H1 (cell line): ENCODE results near the gene CUX1. TPM values are rescaled to one million over a fixed set of nuclear protein-coding genes. Genes with fewer than 3 reads are reported as not detected.

Source experiments
- CTCF ChIA-PET: fragments of 300-600 bp; sonication (Branson Sonifier 250); formaldehyde crosslinking; loops from one replicate; lab custom pipeline; 2021; ENCODE audit not compliant: partially characterized antibody; lab: Charles Lee
- POLR2A ChIA-PET: fragments of 300-600 bp; sonication (Branson Sonifier 250); formaldehyde crosslinking; loops from one replicate; lab custom pipeline; 2021; ENCODE audit warnings: inconsistent platforms; ENCODE audit not compliant: partially characterized antibody; lab: Charles Lee
- DNase-seq, 2 experiments: peaks; one replicate each; pipeline versions ENCODE4 v3.0.0 to v3.0.0-alpha.2; 2010 to 2022; ENCODE audit warnings: low spot score in 2 of 2, low read depth in 1 of 2, mixed read lengths in 1 of 2
- FAIRE-seq: peaks from 2 replicates; lab custom pipeline; 2011; peaks lifted over from hg19 to GRCh38; lab: Jason Lieb, UNC
- H2AFZ ChIP-seq: 2 replicates; pipeline ENCODE4 v1.8.1; 2012; ENCODE audit warnings: low read length, inconsistent platforms
- H2AK5ac ChIP-seq: 2 replicates; pipeline ENCODE4 v1.6.1; 2013; ENCODE audit warnings: low read depth, low read length
- H2BK120ac ChIP-seq: replicated peaks from 2 replicates; pipeline ENCODE3; 2013; ENCODE audit warnings: low read depth, low read length, inconsistent platforms
- H2BK12ac ChIP-seq: 2 replicates; pipeline ENCODE4 v1.6.1; 2013; ENCODE audit warnings: low read depth, low read length
- H2BK15ac ChIP-seq: 2 replicates; pipeline ENCODE4 v1.6.1; 2013; ENCODE audit warnings: low read length
- H2BK20ac ChIP-seq: 2 replicates; pipeline ENCODE4 v1.6.1; 2013; ENCODE audit warnings: low read length
- H2BK5ac ChIP-seq: 2 replicates; pipeline ENCODE4 v1.6.1; 2013; ENCODE audit warnings: low read depth, low read length
- H3K14ac ChIP-seq: 2 replicates; pipeline ENCODE4 v1.6.1; 2013; ENCODE audit warnings: inconsistent platforms; ENCODE audit not compliant: insufficient read length
- H3K18ac ChIP-seq: 2 replicates; pipeline ENCODE4 v1.6.1; 2013; ENCODE audit warnings: low read length; ENCODE audit errors: extremely low read depth
- H3K23ac ChIP-seq: 2 replicates; pipeline ENCODE4 v1.6.1; 2013; ENCODE audit warnings: inconsistent platforms; ENCODE audit not compliant: insufficient read length
- H3K23me2 ChIP-seq: 2 replicates; pipeline ENCODE4 v1.6.1; 2013; ENCODE audit warnings: low read depth, low read length
- H3K27ac ChIP-seq: 2 replicates; pipeline ENCODE4 v1.6.1; 2011; ENCODE audit warnings: low read depth, low read length, inconsistent platforms
- H3K27me3 ChIP-seq, 4 experiments: replicated peaks in 1 of 4; 1 replicate in 1 of 4; 2 replicates in 3 of 4; pipeline versions ENCODE4 v1.6.1 to v1.8.1; 2011 to 2013; ENCODE audit warnings: low read length in 3 of 4, mild to moderate bottlenecking in 3 of 4, inconsistent platforms in 2 of 4, mixed read lengths in 2 of 4, moderate library complexity in 1 of 4; ENCODE audit not compliant: control insufficient read depth in 3 of 4, insufficient read depth in 3 of 4; ENCODE audit errors: extremely low read depth in 1 of 4
- H3K36me3 ChIP-seq, 4 experiments: 2 replicates each; pipeline versions ENCODE4 v1.6.1 to v1.8.1; 2011 to 2013; ENCODE audit warnings: mild to moderate bottlenecking in 4 of 4, low read length in 3 of 4, moderate library complexity in 2 of 4, control low read depth in 1 of 4, inconsistent platforms in 1 of 4; ENCODE audit not compliant: insufficient read depth in 4 of 4, control insufficient read depth in 2 of 4
- H3K4ac ChIP-seq: replicated peaks from 2 replicates; pipeline ENCODE3; 2013; ENCODE audit warnings: low read length, low read depth, mixed read lengths, inconsistent platforms; ENCODE audit not compliant: insufficient read length
- H3K4me1 ChIP-seq, 4 experiments: replicated peaks in 1 of 4; 1 replicate in 1 of 4; 2 replicates in 3 of 4; pipeline versions ENCODE4 v1.6.1 to v1.8.1; 2011 to 2013; ENCODE audit warnings: low read length in 3 of 4, inconsistent platforms in 2 of 4, mixed read lengths in 1 of 4; ENCODE audit not compliant: insufficient read depth in 4 of 4, control insufficient read depth in 3 of 4
- H3K4me2 ChIP-seq, 2 experiments: 2 replicates each; pipeline versions ENCODE4 v1.6.1 to v1.8.1; 2011 to 2013; ENCODE audit warnings: low read depth in 2 of 2, low read length in 2 of 2, control low read depth in 1 of 2, inconsistent platforms in 1 of 2, mild to moderate bottlenecking in 1 of 2; ENCODE audit not compliant: insufficient read depth in 1 of 2
- H3K4me3 ChIP-seq, 4 experiments: fragments of 200-600, 300-600 bp in 1 of 4; sonication (generic), shearing (Covaris generic), sonication (Bioruptor Twin) in 1 of 4; 2 replicates each; pipeline versions ENCODE4 v1.5.1 to v1.8.1; 2011 to 2016; ENCODE audit warnings: low read length in 4 of 4, low read depth in 3 of 4, control low read depth in 2 of 4, inconsistent platforms in 2 of 4, mild to moderate bottlenecking in 2 of 4, mixed read lengths in 1 of 4, moderate library complexity in 1 of 4; ENCODE audit not compliant: insufficient read depth in 2 of 4; ENCODE audit errors: extremely low read depth in 1 of 4
- H3K56ac ChIP-seq: replicated peaks from 2 replicates; pipeline ENCODE3; 2013; ENCODE audit warnings: low read depth, mild to moderate bottlenecking, mixed read lengths, low read length, inconsistent platforms; ENCODE audit not compliant: insufficient read length
- H3K79me1 ChIP-seq: 2 replicates; pipeline ENCODE4 v1.6.1; 2013; ENCODE audit warnings: low read depth, low read length, control low read depth
- H3K79me2 ChIP-seq, 2 experiments: 2 replicates each; pipeline versions ENCODE4 v1.6.1 to v1.8.1; 2012 to 2013; ENCODE audit warnings: low read length in 2 of 2, mild to moderate bottlenecking in 2 of 2, inconsistent platforms in 1 of 2; ENCODE audit not compliant: insufficient read depth in 2 of 2, control insufficient read depth in 1 of 2
- H3K9ac ChIP-seq, 4 experiments: replicated peaks in 1 of 4; 1 replicate in 1 of 4; 2 replicates in 3 of 4; pipeline versions ENCODE4 v1.6.1 to v1.8.1; 2011 to 2013; ENCODE audit warnings: low read depth in 3 of 4, low read length in 3 of 4, control low read depth in 2 of 4, mild to moderate bottlenecking in 2 of 4, moderate library complexity in 2 of 4, inconsistent platforms in 1 of 4; ENCODE audit errors: extremely low read depth in 1 of 4
- H3K9me3 ChIP-seq, 2 experiments: 2 replicates each; pipeline versions ENCODE4 v1.6.1 to v1.8.1; 2012 to 2013; ENCODE audit warnings: mild to moderate bottlenecking in 2 of 2, moderate library complexity in 2 of 2, control low read depth in 1 of 2, inconsistent platforms in 1 of 2, low read depth in 1 of 2, low read length in 1 of 2, mixed read lengths in 1 of 2; ENCODE audit not compliant: insufficient read depth in 2 of 2
- H4K20me1 ChIP-seq, 2 experiments: replicated peaks in 1 of 2; 2 replicates each; pipeline versions ENCODE3 to v1.8.1; 2011 to 2013; ENCODE audit warnings: inconsistent platforms in 2 of 2, low read length in 2 of 2, mild to moderate bottlenecking in 1 of 2; ENCODE audit not compliant: insufficient read depth in 2 of 2, control insufficient read depth in 1 of 2
- H4K5ac ChIP-seq: 2 replicates; pipeline ENCODE4 v1.6.1; 2013; ENCODE audit warnings: low read length, low read depth, mixed read lengths, inconsistent platforms; ENCODE audit not compliant: insufficient read length
- H4K8ac ChIP-seq: 2 replicates; pipeline ENCODE4 v1.8.0; 2013; ENCODE audit warnings: mild to moderate bottlenecking, moderate library complexity, low read length, inconsistent platforms; ENCODE audit not compliant: insufficient read depth; ENCODE audit errors: extremely low read depth
- H4K91ac ChIP-seq: replicated peaks from 2 replicates; pipeline ENCODE3; 2013; ENCODE audit warnings: low read length, mixed read lengths, inconsistent platforms; ENCODE audit not compliant: insufficient read length
- BCL11A ChIP-seq, 2 experiments: IDR thresholded peaks; one replicate each; pipeline ENCODE4 v1.6.1; 2011; ENCODE audit warnings: low read depth in 2 of 2, low read length in 2 of 2, mild to moderate bottlenecking in 2 of 2
- BRCA1 ChIP-seq: IDR thresholded peaks from 2 replicates; pipeline ENCODE4 v1.6.1; 2012; ENCODE audit warnings: low read depth, low read length, improper control_type of control experiment
- CEBPB ChIP-seq: IDR thresholded peaks from 2 replicates; pipeline ENCODE4 v1.6.1; 2012; ENCODE audit warnings: low read depth, low read length
- CHD2 ChIP-seq: IDR thresholded peaks from 2 replicates; pipeline ENCODE4 v1.6.1; 2012; ENCODE audit warnings: low read length, improper control_type of control experiment
- CTBP2 ChIP-seq: IDR thresholded peaks from 2 replicates; pipeline ENCODE4 v1.7.0; 2011; ENCODE audit warnings: borderline replicate concordance, mild to moderate bottlenecking, moderate library complexity, mixed read lengths, low read length; ENCODE audit not compliant: insufficient read depth, insufficient read length
- EP300 ChIP-seq, 2 experiments: IDR thresholded peaks; 1 replicate in 1 of 2; 2 replicates in 1 of 2; pipeline ENCODE4 v1.6.1; 2011 to 2012; ENCODE audit warnings: low read depth in 2 of 2, low read length in 2 of 2, mild to moderate bottlenecking in 2 of 2, borderline replicate concordance in 1 of 2, inconsistent platforms in 1 of 2, moderate library complexity in 1 of 2
- RBBP5 ChIP-seq: IDR thresholded peaks from 2 replicates; pipeline ENCODE4 v1.7.1; 2012; ENCODE audit warnings: low read depth, mild to moderate bottlenecking, inconsistent platforms, low read length, moderate library complexity, borderline replicate concordance
- SAP30 ChIP-seq: fragments of 300-600 bp; sonication (generic); IDR thresholded peaks from 2 replicates; pipeline ENCODE4 v1.7.1; 2012; ENCODE audit warnings: low read length, moderate library complexity, mild to moderate bottlenecking, inconsistent platforms; ENCODE audit not compliant: insufficient read depth, insufficient replicate concordance
- SIN3A ChIP-seq, 2 experiments: IDR thresholded peaks in 1 of 2; conservative IDR thresholded peaks in 1 of 2; 2 replicates each; pipeline ENCODE4 v1.6.1; 2011 to 2012; ENCODE audit warnings: low read length in 2 of 2, improper control_type of control experiment in 1 of 2, low read depth in 1 of 2, mild to moderate bottlenecking in 1 of 2
- SP4 ChIP-seq: IDR thresholded peaks from 2 replicates; pipeline ENCODE4 v1.6.1; 2012; ENCODE audit warnings: low read length, inconsistent platforms
- SRF ChIP-seq: IDR thresholded peaks from 2 replicates; pipeline ENCODE4 v1.6.1; 2011; ENCODE audit warnings: mild to moderate bottlenecking, low read depth, low read length, moderate library complexity
- YY1 ChIP-seq: IDR thresholded peaks from 2 replicates; pipeline ENCODE4 v1.6.1; 2011; ENCODE audit warnings: low read depth, mild to moderate bottlenecking, low read length
- WGBS, 2 experiments: shearing (Covaris generic) in 1 of 2; methylation state at CpG; one replicate each; pipeline versions ENCODE4 v1.1.6 to v1.1.7; 2013 to 2015; ENCODE audit warnings: low lambda C conversion rate in 2 of 2, mixed read lengths in 2 of 2, inconsistent platforms in 1 of 2, low coverage in 1 of 2, missing lambda C conversion rate in 1 of 2; ENCODE audit not compliant: insufficient replicate concordance in 2 of 2, insufficient coverage in 1 of 2, insufficient read length in 1 of 2; ENCODE audit errors: extremely low coverage in 1 of 2, missing lambda C conversion rate in 1 of 2; 5-methylcytosine and 5-hydroxymethylcytosine counted together
- polyA plus RNA-seq, 7 experiments: library from polyadenylated mRNA; depleted of rRNA in 3 of 7; stranded (reverse) in 5 of 7; unstranded in 2 of 7; fragments of >200 nt in 5 of 7; fragments of 200-250 nt in 2 of 7; gene quantifications; 1 replicate in 5 of 7; 2 replicates in 1 of 7; 4 replicates in 1 of 7; pipeline versions ENCODE4 v1.2.1 to v1.2.3, GENCODE V29; 2011 to 2013; ENCODE audit warnings: missing spikeins in 2 of 7, mixed read lengths in 2 of 7
- total RNA-seq: library from RNA; stranded (reverse); fragmentation: NEBNext Ultra II Directional; extraction: Animal tissue kit (Norgen Biotek cat#: 25700); gene quantifications from 2 replicates; pipeline ENCODE4 v1.2.1, GENCODE V29; 2021
- TF ChIP-seq, protein P1 (sequence below): IDR thresholded peaks from 2 replicates; pipeline ENCODE4 v1.6.1; 2011; ENCODE audit warnings: low read length, improper control_type of control experiment

Gene CUX1
- total and polyA plus RNA-seq, 2 of the 8 experiments (the other 6 are each of a cell fraction or from before 2014, with no cell fraction given) = 21.6 to 65.9 TPM

GRCh38 chr7:101951757-101952156, 134.3 kb downstream of the CUX1 start:
- Histone ChIP-seq H3K56ac (no peak overlapping the region), H3K4me3 (no peak overlapping the region), H2BK12ac (no peak overlapping the region), H3K27me3 (no peaks in the 10 kb centered on the region), H2BK5ac (no peak overlapping the region), H3K4me2 (no peak overlapping the region), H2BK120ac (no peak overlapping the region), H3K18ac (no peak overlapping the region), H3K79me2 (peaks cover 0 to 76% of the 10 kb centered on the region in 2 experiments; a peak in 3 of 4 replicates), H3K4me1 (peaks cover 0 to 8% (median 3%) of the 10 kb centered on the region in 4 experiments; a peak in 4 of 7 replicates), H4K91ac (no peak overlapping the region), H2AK5ac (no peak overlapping the region), H2BK15ac (no peak overlapping the region), H3K9ac (no peak overlapping the region), H3K23ac (no peak overlapping the region), H3K27ac (no peak overlapping the region), H3K79me1 (peaks cover 2% of the 10 kb centered on the region; the same call in 1 of the 2 replicates), H3K14ac (no peak overlapping the region), H4K8ac (no peak overlapping the region), H3K4ac (no peak overlapping the region), H4K20me1 (peaks cover 0 to 5% of the 10 kb centered on the region in 2 experiments), H2AFZ (no peak overlapping the region), H4K5ac (no peak overlapping the region), H2BK20ac (no peak overlapping the region), H3K36me3 (no peaks in the 10 kb centered on the region), H3K23me2 (no peaks in the 10 kb centered on the region), H3K9me3 (no peaks in the 10 kb centered on the region)
- DNase-seq (no peak), FAIRE-seq (no peak)
- CTCF ChIA-PET = interaction anchor here (0.8 kb wide), 1 partner anchor 19 kb away, joined by 4 read pairs; no protein-coding TSS in a partner anchor
- POLR2A ChIA-PET = interaction anchor here (1.1 kb wide), 1 partner anchor 16 kb away, joined by 3 read pairs; no protein-coding TSS in a partner anchor
- 87% methylated on average over 6 of the region's 6 CpGs; no CpG with 5 or more reads in 1 of the 2 experiments for WGBS, 2 experiments
- TF ChIP-seq BRCA1 (no peak), SIN3A (conservative IDR thresholded peaks at IDR 0.05 in 1 of 2, IDR thresholded peaks at IDR 0.05 in 1 of 2; ENCODE audit: low read depth in 1 of 2, low read length in 2 of 2) (no peak), SAP30 (no peak), YY1 (no peak), CEBPB (no peak), CHD2 (no peak), SP4 (no peak), RBBP5 (no peak), BCL11A (IDR thresholded peaks at IDR 0.05; ENCODE audit: low read depth in 2 of 2, low read length in 2 of 2) (no peak), CTBP2 (no peak), EP300 (IDR thresholded peaks at IDR 0.05; ENCODE audit: borderline replicate concordance in 1 of 2, low read depth in 2 of 2, low read length in 2 of 2) (no peak), SRF (no peak)
- TF ChIP-seq, protein P1, sequence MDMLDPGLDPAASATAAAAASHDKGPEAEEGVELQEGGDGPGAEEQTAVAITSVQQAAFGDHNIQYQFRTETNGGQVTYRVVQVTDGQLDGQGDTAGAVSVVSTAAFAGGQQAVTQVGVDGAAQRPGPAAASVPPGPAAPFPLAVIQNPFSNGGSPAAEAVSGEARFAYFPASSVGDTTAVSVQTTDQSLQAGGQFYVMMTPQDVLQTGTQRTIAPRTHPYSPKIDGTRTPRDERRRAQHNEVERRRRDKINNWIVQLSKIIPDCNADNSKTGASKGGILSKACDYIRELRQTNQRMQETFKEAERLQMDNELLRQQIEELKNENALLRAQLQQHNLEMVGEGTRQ = no peak
